HepG2 (cell line): ENCODE results near the gene NBEAL2. TPM values are rescaled to one million over a fixed set of nuclear protein-coding genes. Genes with fewer than 3 reads are reported as not detected.

Source experiments
- ATAC-seq: fragments of 200-7000 bp; cut with Tn5 transposase; 3 replicates; pipeline ENCODE4 v1.9.1; 2020; ENCODE audit warnings: mild to moderate bottlenecking, moderate library complexity
- BruUV-seq: library from RNA; stranded (reverse); fragments of 400-500 nt; replicated peaks from 2 replicates; lab custom pipeline; 2021; lab: Mats Ljungman, UMichigan
- CTCF ChIA-PET: fragments of 300-600 bp; formaldehyde crosslinking; extraction: SDS; loops from one replicate; lab custom pipeline; 2021; ENCODE audit warnings: low total read pairs, inconsistent platforms, low intra/inter-chr PET ratio; lab: Yijun Ruan, JAX
- POLR2A ChIA-PET: fragments of 350-600 bp; sonication (Branson Sonifier 250); formaldehyde crosslinking; loops from one replicate; lab custom pipeline; 2020; ENCODE audit warnings: antibody characterized with exemption, inconsistent platforms; lab: Yijun Ruan, JAX
- DNase-seq: peaks from one replicate; pipeline ENCODE4 v3.0.0-alpha.2; 2015; ENCODE audit warnings: low spot score
- FAIRE-seq: peaks from 3 replicates; lab custom pipeline; 2011; peaks lifted over from hg19 to GRCh38; lab: Jason Lieb, UNC
- H2AFZ ChIP-seq: one replicate; pipeline ENCODE4 v1.6.1; 2011; ENCODE audit warnings: low read length, inconsistent platforms
- H3K27ac ChIP-seq: fragments of 300-600 bp; 3 replicates; pipeline ENCODE4 v1.8.0; 2011; ENCODE audit warnings: mixed run types, mild to moderate bottlenecking, mixed read lengths, low read length, inconsistent platforms; ENCODE audit not compliant: insufficient read depth; ENCODE audit errors: extremely low read length
- H3K27me3 ChIP-seq, 2 experiments: fragments of 200-600 bp in 1 of 2; 2 replicates in 1 of 2; 3 replicates in 1 of 2; pipeline versions ENCODE4 v1.6.0 to v1.8.0; 2011; ENCODE audit warnings: low read length in 2 of 2, mild to moderate bottlenecking in 2 of 2, moderate library complexity in 2 of 2, inconsistent platforms in 1 of 2; ENCODE audit not compliant: insufficient read depth in 2 of 2, control insufficient read depth in 1 of 2
- H3K36me3 ChIP-seq, 2 experiments: fragments of 200-600 bp in 1 of 2; replicated peaks in 1 of 2; 2 replicates in 1 of 2; 3 replicates in 1 of 2; pipeline versions ENCODE4 v1.5.1 to v1.8.0; 2011; ENCODE audit warnings: low read length in 2 of 2, inconsistent platforms in 1 of 2; ENCODE audit not compliant: insufficient read depth in 2 of 2, control insufficient read depth in 1 of 2
- H3K4me1 ChIP-seq: 2 replicates; pipeline ENCODE4 v1.5.1; 2012; ENCODE audit warnings: low read length, inconsistent platforms; ENCODE audit not compliant: insufficient read depth
- H3K4me2 ChIP-seq: 2 replicates; pipeline ENCODE4 v1.6.0; 2011; ENCODE audit warnings: low read depth, low read length, inconsistent platforms
- H3K4me3 ChIP-seq, 3 experiments: fragments of 200-600 bp in 1 of 3; sonication (generic), shearing (Covaris generic) in 1 of 3; replicated peaks in 1 of 3; 2 replicates each; pipeline ENCODE4 v1.5.1; 2011 to 2016; ENCODE audit warnings: low read length in 3 of 3, inconsistent platforms in 2 of 3, low read depth in 2 of 3, mild to moderate bottlenecking in 2 of 3, control low read depth in 1 of 3, mixed read lengths in 1 of 3; ENCODE audit not compliant: insufficient read depth in 1 of 3
- H3K79me2 ChIP-seq: one replicate; pipeline ENCODE4 v1.6.1; 2011; ENCODE audit warnings: low read length, inconsistent platforms; ENCODE audit not compliant: insufficient read depth
- H3K9ac ChIP-seq: 2 replicates; pipeline ENCODE4 v1.6.0; 2011; ENCODE audit warnings: mild to moderate bottlenecking, low read depth, low read length, inconsistent platforms; ENCODE audit not compliant: insufficient read depth
- H3K9me3 ChIP-seq: 2 replicates; pipeline ENCODE4 v1.5.1; 2012; ENCODE audit warnings: mild to moderate bottlenecking, low read length
- H4K20me1 ChIP-seq: 2 replicates; pipeline ENCODE4 v1.6.0; 2011; ENCODE audit warnings: inconsistent platforms, mild to moderate bottlenecking, low read length, moderate library complexity; ENCODE audit not compliant: insufficient read depth
- ATF1 ChIP-seq: IDR thresholded peaks from 2 replicates; pipeline ENCODE4 v1.6.1; 2016; ENCODE audit warnings: mild to moderate bottlenecking, control low read depth
- ATM ChIP-seq: fragments of 450-650 bp; IDR thresholded peaks from 2 replicates; pipeline ENCODE4 v1.7.1; 2017; ENCODE audit warnings: mild to moderate bottlenecking, borderline replicate concordance
- EZH2 ChIP-seq: conservative IDR thresholded peaks from 2 replicates; pipeline ENCODE4 v1.6.1; 2012; ENCODE audit warnings: mild to moderate bottlenecking, low read depth, low read length, moderate library complexity
- FOXK1 ChIP-seq: sonication (generic); formaldehyde crosslinking; IDR thresholded peaks from 2 replicates; pipeline ENCODE4 v1.4.0; 2020; ENCODE audit warnings: low read depth, missing genetic modification reagents, borderline replicate concordance
- HDAC1 ChIP-seq: sonication (generic); formaldehyde crosslinking; IDR thresholded peaks from 2 replicates; pipeline ENCODE4 v1.5.1; 2020; ENCODE audit warnings: mild to moderate bottlenecking, missing genetic modification reagents
- HNRNPK ChIP-seq: fragments of 200-400 bp; formaldehyde crosslinking; IDR thresholded peaks from 2 replicates; pipeline ENCODE4 v1.6.1; 2018; ENCODE audit warnings: low read length, low read depth, moderate library complexity, mild to moderate bottlenecking; ENCODE audit not compliant: poor library complexity, severe bottlenecking
- JUNB ChIP-seq: sonication (generic); formaldehyde crosslinking; IDR thresholded peaks from 2 replicates; pipeline ENCODE4 v1.8.0; 2022; ENCODE audit warnings: missing genetic modification reagents, mild to moderate bottlenecking, borderline replicate concordance
- KDM2A ChIP-seq: sonication (generic); formaldehyde crosslinking; IDR thresholded peaks from 2 replicates; pipeline ENCODE4 v1.4.0; 2020; ENCODE audit warnings: low read depth, missing genetic modification reagents, borderline replicate concordance
- NCOR1 ChIP-seq: fragments of 200-600 bp; sonication (generic); IDR thresholded peaks from 2 replicates; pipeline ENCODE4 v1.7.0; 2017; ENCODE audit warnings: antibody characterized with exemption, low read length, borderline replicate concordance
- SIN3B ChIP-seq: fragments of 150-350 bp; IDR thresholded peaks from 2 replicates; pipeline ENCODE4 v1.6.1; 2014; ENCODE audit warnings: low read length
- SOX13 ChIP-seq, 3 experiments: fragments of 450-650 bp in 1 of 3; sonication (generic) in 1 of 3; formaldehyde crosslinking in 1 of 3; IDR thresholded peaks in 2 of 3; conservative IDR thresholded peaks in 1 of 3; 2 replicates each; pipeline versions ENCODE4 v1.5.0 to v1.6.1; 2016 to 2020; ENCODE audit warnings: antibody characterized with exemption in 1 of 3, mild to moderate bottlenecking in 1 of 3, missing compliant biosample characterization in 1 of 3, missing genetic modification reagents in 1 of 3, moderate library complexity in 1 of 3
- ZKSCAN1 ChIP-seq: fragments of 150-350 bp; IDR thresholded peaks from 2 replicates; pipeline ENCODE4 v1.6.1; 2014; ENCODE audit warnings: low read length
- ZNF205 ChIP-seq: IDR thresholded peaks from 2 replicates; pipeline ENCODE4 v1.6.1; 2018; ENCODE audit warnings: missing biosample characterization, missing genetic modification reagents
- ZNF230 ChIP-seq: sonication (generic); formaldehyde crosslinking; IDR thresholded peaks from 2 replicates; pipeline ENCODE4 v1.4.0; 2020; ENCODE audit warnings: mild to moderate bottlenecking, missing genetic modification reagents
- ZNF253 ChIP-seq: sonication (generic); formaldehyde crosslinking; IDR thresholded peaks from 2 replicates; pipeline ENCODE4 v1.8.0; 2022; ENCODE audit warnings: mild to moderate bottlenecking, missing genetic modification reagents, borderline replicate concordance
- WGBS: methylation state at CpG from one replicate; pipeline ENCODE4 v1.1.6; 2017; ENCODE audit warnings: low lambda C conversion rate; 5-methylcytosine and 5-hydroxymethylcytosine counted together
- in situ Hi-C: cut with HindIII; loops from 2 replicates; pipeline ENCODE4 v1.10.0; 2017; ENCODE audit warnings: low pct_unique_long_range_greater_than_20kb; ENCODE audit not compliant: extremely low pct_ligation_motif_present
- intact Hi-C: fragments of 100-400 bp; cut with micrococcal nuclease; formaldehyde crosslinking; loops from one replicate; pipeline ENCODE4 v1.10.0; 2022; ENCODE audit not compliant: unreplicated experiment
- polyA plus RNA-seq, 8 experiments: library from polyadenylated mRNA; depleted of rRNA in 3 of 8; stranded (reverse) in 7 of 8; unstranded in 1 of 8; fragments of >200 nt; fragmentation: Illumina TruSeq in 4 of 8; extraction: Trizol in 4 of 8; gene quantifications; 2 replicates each; pipeline versions ENCODE4 v1.2.1 to v1.2.3, GENCODE V29; 2011 to 2016; ENCODE audit warnings: low read depth in 4 of 8, missing spikeins in 1 of 8, mixed read lengths in 1 of 8; ENCODE audit not compliant: insufficient read depth in 1 of 8
- total RNA-seq, 5 experiments: library from RNA; depleted of rRNA; stranded (reverse); fragments of >200 nt; fragmentation: Illumina TruSeq; extraction: Trizol; gene quantifications; 2 replicates each; pipeline ENCODE4 v1.2.3, GENCODE V29; 2016; ENCODE audit warnings: low read depth in 1 of 5

Gene NBEAL2
- total and polyA plus RNA-seq, 2 of the 13 experiments (the other 11 are each of a cell fraction or from before 2014, with no cell fraction given): 9.7 to 12.4 TPM

DNA sequence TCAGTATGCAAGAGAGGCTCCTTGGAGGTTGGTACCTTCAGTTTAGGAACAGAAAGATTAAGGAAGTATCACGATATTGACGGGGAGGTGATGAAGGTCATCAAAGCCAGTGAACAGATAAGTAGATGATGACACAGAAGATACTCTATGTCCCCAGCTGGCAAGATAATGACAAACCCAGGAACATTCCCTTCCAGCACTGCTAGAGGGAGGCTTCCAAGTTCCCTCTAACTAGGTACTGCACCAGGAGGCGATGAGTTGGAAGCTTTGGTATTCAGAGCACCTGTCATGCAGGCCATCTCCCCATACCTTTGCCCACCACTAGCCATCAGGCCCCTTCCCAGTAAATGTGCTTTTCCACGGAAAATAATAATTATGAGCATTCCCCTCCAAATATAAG lies 40.8 kb downstream of the NBEAL2 start:
- Histone ChIP-seq H3K9me3 (no peaks in the 10 kb centered on the region), H3K9ac (no peak overlapping the region), H3K27me3 (no peaks in the 10 kb centered on the region), H4K20me1 (peaks cover 8% of the 10 kb centered on the region), H3K4me3 (no peak overlapping the region), H3K4me1 (peaks cover 60% of the 10 kb centered on the region), H3K36me3 (peaks cover 16 to 38% of the 10 kb centered on the region in 2 experiments; a peak in 4 of 5 replicates), H3K79me2 (peaks cover 12% of the 10 kb centered on the region), H3K4me2 (no peak overlapping the region), H2AFZ (no peak overlapping the region), H3K27ac (no peak overlapping the region)
- DNase-seq: no peak
- TF ChIP-seq HDAC1 (no peak), HNRNPK (no peak), KDM2A (CRISPR knock-in tag) (no peak), SOX13 (IDR thresholded peaks at IDR 0.05) (no peak), SOX13 (CRISPR knock-in tag; conservative IDR thresholded peaks at IDR 0.05 in 1 of 2, IDR thresholded peaks at IDR 0.05 in 1 of 2) (no peak), EZH2 (no peak), ZNF253 (CRISPR knock-in tag) (no peak), SIN3B (no peak), FOXK1 (no peak), NCOR1 (no peak), ZNF205 (CRISPR knock-in tag) (no peak), ATM (no peak), ATF1 (CRISPR knock-in tag) (no peak), ZKSCAN1 (no peak), JUNB (CRISPR knock-in tag) (no peak), ZNF230 (CRISPR knock-in tag) (no peak)
- no peak for FAIRE-seq
- in situ Hi-C loops: no loop called here
- POLR2A ChIA-PET: no interaction called here
- 93% methylated on average over 4 of the region's 4 CpGs for WGBS
- no peak for ATAC-seq
- intact Hi-C loops: no loop called here
- CTCF ChIA-PET: no interaction called here
- no TSS peak for BruUV-seq
